Measurements from ENCODE around the gene GRAMD1B.

The GRAMD1B gene

DNA sequence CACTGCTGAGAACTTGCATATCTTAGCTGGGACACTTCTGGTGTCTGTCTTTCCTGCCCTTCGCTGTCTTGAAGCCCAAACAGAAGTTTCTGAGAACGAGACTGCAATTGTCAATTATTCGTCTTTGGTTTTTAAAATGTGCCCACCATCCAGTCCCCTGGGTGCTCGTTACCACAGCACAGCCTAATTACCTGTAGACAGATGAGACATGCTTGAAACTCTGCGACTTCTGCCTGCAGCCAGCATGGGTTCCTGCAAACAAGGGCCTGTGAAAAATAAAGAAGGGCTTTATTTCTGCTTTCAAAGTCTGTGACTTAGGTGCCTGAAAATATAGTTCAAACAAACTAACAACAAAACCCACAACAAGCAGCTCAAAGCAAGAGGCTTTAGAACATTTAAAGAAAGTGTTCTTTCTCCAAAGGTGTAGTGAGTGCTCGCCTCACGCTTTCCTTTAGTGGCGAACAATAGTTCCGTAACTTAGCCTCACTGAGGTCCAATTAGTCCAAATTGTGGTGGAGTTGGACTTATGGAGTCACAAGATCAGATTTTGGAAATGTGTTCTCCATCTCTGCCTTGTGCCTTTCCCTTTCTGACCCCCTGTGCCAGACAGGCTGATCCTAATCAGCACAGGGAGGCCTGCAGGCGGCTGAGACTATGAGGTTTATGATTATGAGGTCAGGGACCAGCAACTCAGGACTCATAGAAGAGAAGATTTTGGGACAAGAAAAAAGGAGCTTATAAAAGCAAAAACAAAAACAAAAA lies 20.4 kb upstream of the GRAMD1B start:
- DNase-seq (ENCODE audit: low read depth in 3 of 3) = no peak

DNA sequence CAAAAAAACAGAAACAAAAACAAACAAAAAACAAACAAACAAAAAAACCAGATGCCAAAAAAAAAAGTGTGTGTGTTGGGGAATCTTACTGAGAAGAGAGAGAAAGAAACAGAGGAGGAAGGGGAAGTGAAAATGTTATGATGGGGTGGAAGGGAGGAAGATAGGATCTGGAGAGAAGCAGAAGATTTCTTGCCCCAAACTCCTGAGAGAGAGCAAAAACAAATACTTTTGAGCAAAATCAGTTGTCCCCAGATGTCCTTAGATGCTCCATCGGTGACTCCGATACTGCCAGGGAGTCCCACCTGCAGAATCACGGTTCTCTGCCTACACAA lies 19.9 kb upstream of the GRAMD1B start:
- no peak for DNase-seq (ENCODE audit: low read depth in 3 of 3)

DNA sequence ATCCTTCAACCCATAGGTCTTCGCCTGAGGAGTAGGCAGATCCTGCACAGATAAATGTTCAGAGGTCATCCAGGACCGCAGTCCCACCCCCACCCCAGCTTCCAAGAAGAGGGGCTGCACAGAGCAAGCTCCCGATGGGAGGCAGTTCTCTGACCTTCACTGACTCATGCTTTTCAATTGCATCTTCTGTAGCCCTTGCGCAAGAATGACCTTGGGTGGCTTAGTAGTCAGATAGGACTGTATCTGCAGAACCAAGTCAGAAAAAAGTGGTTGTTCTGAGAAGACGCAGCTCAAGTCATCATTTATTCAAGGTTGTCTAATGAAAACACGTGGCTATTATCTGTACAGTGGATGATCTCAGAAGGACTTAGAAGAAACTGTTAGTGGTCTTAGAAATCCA lies 16.4 kb upstream of the GRAMD1B start:
- no peak for DNase-seq (ENCODE audit: low read depth in 3 of 3)

DNA sequence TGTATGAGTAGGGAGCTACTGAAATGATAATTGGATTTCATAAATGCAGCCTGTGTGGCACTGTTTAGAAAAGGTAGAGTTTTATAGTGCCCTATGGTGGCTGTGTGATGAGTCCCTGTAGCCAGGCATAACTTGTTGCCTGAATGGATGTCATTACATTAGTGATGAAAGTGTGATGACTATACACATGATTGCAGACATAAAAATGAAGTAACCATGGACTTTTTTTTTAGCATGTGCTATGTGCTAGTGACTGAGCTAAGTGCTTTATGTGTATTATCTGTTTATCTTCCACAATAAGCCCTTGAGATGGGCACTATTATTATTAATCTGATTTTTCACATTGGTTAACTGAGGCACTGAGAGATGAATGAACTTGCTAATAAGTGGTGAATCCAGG lies 13.5 kb upstream of the GRAMD1B start:
- DNase-seq (ENCODE audit: low read depth in 3 of 3) = no peak

GRCh38 chr11:123418351-123419114 lies 11.5 kb upstream of the GRAMD1B start:
- no peak for DNase-seq (ENCODE audit: low read depth in 3 of 3)

DNA sequence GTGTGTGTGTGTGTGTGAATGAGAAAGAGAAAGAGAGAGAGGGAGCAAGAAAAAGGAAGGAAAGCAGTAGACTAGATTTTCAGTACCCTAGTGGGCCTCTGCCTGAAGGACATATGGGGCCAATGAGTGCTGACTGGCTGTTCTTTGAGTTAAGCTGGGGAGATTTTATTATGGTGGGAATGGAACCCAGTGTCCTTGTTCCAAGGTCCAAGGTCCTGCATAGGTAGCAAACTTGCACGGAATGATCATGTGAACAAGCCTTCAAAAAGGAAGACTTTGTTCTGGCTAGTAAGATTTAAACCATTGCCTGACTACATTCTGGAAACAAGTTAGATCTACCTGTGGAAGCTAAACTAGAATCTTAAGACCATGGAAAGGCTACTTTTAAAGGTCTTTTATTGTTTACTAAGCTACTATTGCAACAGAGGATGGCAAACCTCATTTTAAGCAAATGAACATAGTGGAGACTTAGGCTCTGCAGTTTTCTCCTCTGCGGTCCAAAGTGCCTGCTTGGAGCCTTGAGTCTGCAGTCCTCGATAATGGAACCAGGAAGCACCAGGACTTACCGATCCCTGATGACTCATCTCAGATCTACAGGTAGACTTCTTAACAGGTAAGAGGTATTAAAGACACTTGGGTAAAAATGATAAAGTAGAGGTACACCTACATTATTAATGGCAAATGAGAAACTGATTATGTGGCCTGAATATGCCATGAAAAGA lies 10.2 kb upstream of the GRAMD1B start:
- no peak for DNase-seq (ENCODE audit: low read depth in 3 of 3)

DNA sequence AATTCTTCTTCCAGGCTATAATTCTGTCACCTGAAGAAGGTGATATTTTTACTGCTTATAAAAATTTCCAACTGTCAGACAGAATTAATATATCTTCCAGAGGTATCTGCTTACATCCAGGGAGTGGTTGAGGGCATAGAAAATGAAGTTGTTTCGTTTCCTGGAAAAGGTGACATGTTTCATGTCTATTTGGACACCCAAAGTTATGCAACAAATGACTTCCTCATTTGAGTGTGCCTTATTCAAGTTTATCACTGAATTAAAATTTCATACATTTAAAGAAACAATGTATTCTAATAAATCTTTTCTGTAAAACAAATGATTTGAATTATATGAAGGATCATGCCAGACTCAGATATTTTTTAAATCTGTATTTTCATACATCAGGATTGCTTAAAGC lies 8.5 kb upstream of the GRAMD1B start:
- no peak for DNase-seq (ENCODE audit: low read depth in 3 of 3)

- DNase-seq (ENCODE audit: low read depth in 3 of 3) = no peak
These were observed 4.7 kb upstream of the GRAMD1B start for GRCh38 chr11:123425367-123425766.

- DNase-seq (ENCODE audit: low read depth in 3 of 3) = no peak
These were observed 3.3 kb upstream of the GRAMD1B start for GRCh38 chr11:123426789-123427188.

- no peak for DNase-seq (ENCODE audit: low read depth in 3 of 3)
These were observed 2.7 kb upstream of the GRAMD1B start for GRCh38 chr11:123427405-123427804.

GRCh38 chr11:123428116-123428715 lies 1.9 kb upstream of the GRAMD1B start:
- DNase-seq (ENCODE audit: low read depth in 3 of 3) = no peak

GRCh38 chr11:123429336-123429735 lies 733 bp upstream of the GRAMD1B start:
- DNase-seq (ENCODE audit: low read depth in 3 of 3) = no peak

- peak; percentile 38 to 56 (median 40) for DNase-seq (ENCODE audit: low read depth in 3 of 3)
These were observed 840 bp downstream of the GRAMD1B start for GRCh38 chr11:123430721-123431497.

- DNase-seq (ENCODE audit: low read depth in 3 of 3) = no peak
These were observed 1.6 kb downstream of the GRAMD1B start for GRCh38 chr11:123431619-123432018.

DNA sequence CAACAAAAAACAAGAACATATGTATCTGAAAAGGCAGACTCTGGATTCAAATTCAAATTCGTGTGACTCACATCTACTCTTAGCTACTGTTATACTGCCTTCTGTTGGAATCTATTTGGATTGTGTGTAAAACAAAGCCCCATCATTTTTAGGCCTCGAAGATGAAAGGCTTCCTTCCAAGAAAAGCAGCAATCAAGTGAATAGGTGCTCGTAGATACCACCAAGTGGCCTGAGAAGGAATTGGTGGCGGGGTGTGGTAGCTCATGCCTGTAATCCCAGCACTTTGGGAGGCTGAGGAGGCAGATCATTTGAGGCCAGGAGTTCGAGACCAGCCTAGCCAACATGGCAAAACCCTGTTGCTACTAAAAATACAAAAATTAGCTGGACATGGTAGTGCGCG lies 4.2 kb downstream of the GRAMD1B start:
- DNase-seq (ENCODE audit: low read depth in 3 of 3) = no peak

- no peak for DNase-seq (ENCODE audit: low read depth in 3 of 3)
These were observed 4.8 kb downstream of the GRAMD1B start for GRCh38 chr11:123434911-123435310.

DNA sequence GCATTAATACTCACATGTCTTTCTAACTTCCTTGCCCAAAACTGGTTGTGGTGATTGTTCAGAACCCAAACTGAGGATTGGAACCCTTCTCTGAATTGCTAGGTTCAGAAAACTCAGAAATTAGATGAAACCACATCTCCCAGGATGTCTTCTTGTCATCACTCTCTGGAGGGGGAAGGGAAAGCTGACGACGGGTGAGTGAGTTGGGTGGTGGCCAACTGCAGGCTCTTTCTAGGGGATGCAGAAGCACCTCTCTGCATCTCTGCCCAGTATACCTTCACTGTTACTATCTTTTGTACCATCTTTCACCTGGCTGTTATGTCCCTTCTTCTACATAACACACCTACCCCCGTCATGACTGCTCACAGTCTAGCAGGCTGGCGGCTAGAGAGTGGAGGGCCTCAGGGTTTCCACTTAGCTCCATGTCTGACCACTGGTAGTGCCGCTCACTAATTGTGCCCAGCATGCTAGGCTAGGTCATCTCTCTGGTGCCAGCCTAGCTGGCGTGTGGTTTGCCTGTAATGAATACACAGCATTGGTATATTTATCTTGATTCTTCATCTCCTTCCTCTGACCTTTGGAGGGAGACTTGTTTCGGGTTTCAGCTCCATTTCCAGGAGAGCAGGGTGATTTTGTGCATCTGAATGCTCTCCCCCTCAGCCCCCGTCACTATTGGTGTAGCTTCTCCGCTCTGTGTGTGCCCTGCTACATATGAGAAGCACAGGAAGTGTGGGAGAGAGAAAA lies 7.3 kb downstream of the GRAMD1B start:
- DNase-seq (ENCODE audit: low read depth in 3 of 3) = no peak

DNA sequence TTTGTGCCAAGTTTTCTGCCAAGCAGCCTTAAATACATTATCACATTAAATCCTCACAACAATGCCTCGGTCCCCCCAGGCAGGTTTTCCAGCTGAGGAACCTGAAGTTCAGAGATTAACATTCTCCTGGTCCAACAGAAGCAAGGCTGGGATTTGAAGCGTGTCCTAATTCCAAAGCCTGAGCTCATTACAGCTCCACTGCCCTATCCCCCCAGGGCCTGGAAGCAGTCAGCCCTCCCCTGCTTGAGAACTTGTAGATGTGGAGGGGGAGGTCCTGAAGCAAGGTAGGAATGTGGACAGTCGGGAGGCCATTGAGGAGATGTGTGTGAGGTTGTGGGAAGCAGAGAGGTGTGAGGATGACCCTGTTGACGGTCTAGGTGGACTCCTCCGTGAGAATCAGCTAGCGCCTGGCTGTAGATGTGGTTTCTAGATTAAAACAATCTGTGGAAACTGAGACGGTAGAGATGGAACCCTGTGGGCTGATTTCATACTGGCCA lies 8.1 kb downstream of the GRAMD1B start:
- no peak for DNase-seq (ENCODE audit: low read depth in 3 of 3)

DNA sequence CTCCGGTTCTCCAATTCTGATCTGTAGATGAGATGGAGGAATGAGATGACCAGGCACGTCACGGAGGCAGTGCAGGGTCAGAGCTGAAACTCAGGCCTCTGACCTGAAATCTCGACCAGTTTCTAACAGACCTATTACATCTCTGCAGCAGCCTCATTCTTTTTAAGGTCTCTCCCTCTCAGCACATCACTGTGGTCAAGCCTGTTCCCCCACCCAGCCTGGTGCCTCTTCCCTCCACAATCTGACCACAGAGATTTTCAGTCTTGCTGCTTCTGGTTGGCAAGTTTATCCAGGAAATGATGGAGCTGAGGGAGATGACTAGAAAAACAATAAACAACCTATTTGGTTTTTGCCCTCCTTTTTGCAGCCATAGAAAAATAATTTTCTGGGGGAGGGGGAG lies 9.5 kb downstream of the GRAMD1B start:
- no peak for DNase-seq (ENCODE audit: low read depth in 3 of 3)

DNA sequence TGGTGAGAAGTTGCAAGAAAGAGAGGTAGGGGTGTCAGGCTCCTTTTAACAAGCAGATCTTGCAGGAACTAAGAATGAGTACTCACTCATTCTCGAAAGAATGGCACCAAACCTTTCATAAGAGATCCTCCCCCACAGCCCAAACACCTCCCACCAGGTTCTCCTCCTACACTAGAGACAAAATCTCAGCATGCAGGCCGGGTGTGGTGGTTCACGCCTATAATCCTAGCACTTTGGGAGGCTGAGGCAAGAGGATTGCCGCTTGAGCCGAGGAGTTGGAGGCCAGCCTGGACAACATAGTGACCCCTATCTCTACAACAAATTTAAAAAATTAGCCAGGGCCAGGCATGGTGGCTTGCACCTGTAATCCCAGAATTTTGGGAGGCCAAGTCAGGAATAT lies 11.1 kb downstream of the GRAMD1B start:
- DNase-seq (ENCODE audit: low read depth in 3 of 3) = no peak
